ENCODE results near the gene TXNDC11. TPM values are rescaled to one million over a fixed set of nuclear protein-coding genes. Genes with fewer than 3 reads are reported as not detected.

TXNDC11 gene
- total RNA-seq, 2 donors from 2014 or later, result 52.0 to 62.1 TPM

- Histone ChIP-seq H3K9ac (ENCODE audit: low read depth in 2 of 2, low read length in 2 of 2) (no peak overlapping the region), H3K36me3 (peaks cover 21% of the 10 kb centered on the region), H3K4me1 (no peaks in the 10 kb centered on the region), H3K9me3 (no peaks in the 10 kb centered on the region), H3K27me3 (no peaks in the 10 kb centered on the region), H3K4me3 (no peak overlapping the region), H3K27ac (no peak overlapping the region)
- DNase-seq, result no peak
- TF ChIP-seq CTCF (IDR thresholded peaks at IDR 0.05), result no peak
- intact Hi-C loops (cut with DNase I), result no loop called here
Observed at GRCh38 chr16:11699234-11699894, 43.3 kb downstream of the TXNDC11 start.

GRCh38 chr16:11698271-11698689 is 44.4 kb downstream of the TXNDC11 start:
- TF ChIP-seq CTCF (IDR thresholded peaks at IDR 0.05), result no peak
- Histone ChIP-seq H3K9me3 (no peaks in the 10 kb centered on the region), H3K4me1 (no peaks in the 10 kb centered on the region), H3K9ac (ENCODE audit: low read depth in 2 of 2, low read length in 2 of 2) (no peak overlapping the region), H3K27ac (no peak overlapping the region), H3K27me3 (no peaks in the 10 kb centered on the region), H3K4me3 (no peak overlapping the region), H3K36me3 (peaks cover 21% of the 10 kb centered on the region)
- intact Hi-C loops (cut with DNase I), result no loop called here
- no peak for DNase-seq

- Histone ChIP-seq H3K9me3 (no peaks in the 10 kb centered on the region), H3K4me3 (no peak overlapping the region), H3K4me1 (no peaks in the 10 kb centered on the region), H3K27ac (no peak overlapping the region), H3K9ac (ENCODE audit: low read depth in 2 of 2, low read length in 2 of 2) (no peak overlapping the region), H3K27me3 (no peaks in the 10 kb centered on the region), H3K36me3 (peaks cover 21% of the 10 kb centered on the region)
- DNase-seq, result no peak
- intact Hi-C loops (cut with DNase I), result no loop called here
- TF ChIP-seq CTCF (IDR thresholded peaks at IDR 0.05), result no peak
Observed at GRCh38 chr16:11697319-11697718, 45.3 kb downstream of the TXNDC11 start.

- no peak for TF ChIP-seq CTCF (IDR thresholded peaks at IDR 0.05)
- no peak overlapping the region for H3K9ac ChIP-seq (ENCODE audit: low read depth in 2 of 2, low read length in 2 of 2)
- H3K9me3 ChIP-seq, result no peaks in the 10 kb centered on the region
- peaks cover 26% of the 10 kb centered on the region for H3K36me3 ChIP-seq
- no peak overlapping the region for H3K27ac ChIP-seq
- no peaks in the 10 kb centered on the region for H3K27me3 ChIP-seq
- H3K4me3 ChIP-seq, result no peak overlapping the region
- intact Hi-C loops (cut with DNase I), result no loop called here
- H3K4me1 ChIP-seq, result no peaks in the 10 kb centered on the region
- DNase-seq, result no peak
Observed at GRCh38 chr16:11696266-11697012, 46.2 kb downstream of the TXNDC11 start.

GRCh38 chr16:11692651-11693050 is 50.0 kb downstream of the TXNDC11 start:
- Histone ChIP-seq H3K9me3 (no peaks in the 10 kb centered on the region), H3K9ac (ENCODE audit: low read depth in 2 of 2, low read length in 2 of 2) (no peak overlapping the region), H3K4me1 (no peaks in the 10 kb centered on the region), H3K27me3 (no peaks in the 10 kb centered on the region), H3K36me3 (peaks cover 16% of the 10 kb centered on the region), H3K4me3 (no peak overlapping the region), H3K27ac (no peak overlapping the region)
- no peak for TF ChIP-seq CTCF (IDR thresholded peaks at IDR 0.05)
- DNase-seq, result no peak
- intact Hi-C loops (cut with DNase I), result no loop called here
